NCI-H187 treated with DMSO at 0.1 percent for 48 hours (cell line): ENCODE results near the gene SLC10A4.

Experiments
- DNase-seq: peaks from one replicate; lab custom pipeline; 2025; lab: John Stamatoyannopoulos, UW

SLC10A4 gene

GRCh38 chr4:48490012-48490679 is 7.0 kb downstream of the SLC10A4 start, which contains the start of gene ZAR1:
Gene ZAR1, plus strand, starts transcription at chr4:48490252. Its CDS starts 40 bp downstream, at chr4:48490292.
- DNase-seq = no peak

GRCh38 chr4:48490680-48491513 is 7.8 kb downstream of the SLC10A4 start:
- DNase-seq = no peak

GRCh38 chr4:48491514-48492176 is 8.5 kb downstream of the SLC10A4 start:
- DNase-seq = no peak

GRCh38 chr4:48493452-48494100 is 10.4 kb downstream of the SLC10A4 start:
- peak; percentile 60 for DNase-seq

- no peak for DNase-seq
Measured at GRCh38 chr4:48495941-48496340, 12.8 kb downstream of the SLC10A4 start.

GRCh38 chr4:48498895-48499294 is 15.8 kb downstream of the SLC10A4 start:
- no peak for DNase-seq

- DNase-seq = no peak
Measured at GRCh38 chr4:48499551-48500066, 16.5 kb downstream of the SLC10A4 start.

- DNase-seq = no peak
Measured at GRCh38 chr4:48503233-48504025, 20.3 kb downstream of the SLC10A4 start.

- no peak for DNase-seq
Measured at GRCh38 chr4:48504026-48504330, 20.8 kb downstream of the SLC10A4 start.

- no peak for DNase-seq
Measured at GRCh38 chr4:48504352-48504751, 21.2 kb downstream of the SLC10A4 start.

GRCh38 chr4:48506716-48507115 is 23.6 kb downstream of the SLC10A4 start:
- DNase-seq = no peak

GRCh38 chr4:48509543-48509942 is 26.4 kb downstream of the SLC10A4 start:
- DNase-seq = no peak

GRCh38 chr4:48518143-48518542 is 35.0 kb downstream of the SLC10A4 start:
- no peak for DNase-seq

- DNase-seq = no peak
Measured at GRCh38 chr4:48526406-48526805, 43.3 kb downstream of the SLC10A4 start.

GRCh38 chr4:48538358-48538757 is 55.2 kb downstream of the SLC10A4 start:
- no peak for DNase-seq
